ENCODE measurements around the gene TOR2A. TPM values are rescaled to one million over a fixed set of nuclear protein-coding genes. Genes with fewer than 3 reads are reported as not detected.
"Not testable (repeated sequence)": the region's sequence is repeated elsewhere in the genome, so short reads cannot be mapped to it uniquely, and the experiment has no call there.

TOR2A gene
- total RNA-seq, 1 experiment from 2014 or later = 5.8 TPM

GRCh38 chr9:127756776-127757175 lies 21.7 kb upstream of the TOR2A start:
- DNase-seq; H3K4me3 ChIP-seq; H3K9me3 ChIP-seq (replicated peaks); H3K27ac ChIP-seq; H3K4me1 ChIP-seq; H3K36me3 ChIP-seq: not testable (repeated sequence)
- peaks cover 18% of the 10 kb centered on the region for H3K27me3 ChIP-seq

DNA sequence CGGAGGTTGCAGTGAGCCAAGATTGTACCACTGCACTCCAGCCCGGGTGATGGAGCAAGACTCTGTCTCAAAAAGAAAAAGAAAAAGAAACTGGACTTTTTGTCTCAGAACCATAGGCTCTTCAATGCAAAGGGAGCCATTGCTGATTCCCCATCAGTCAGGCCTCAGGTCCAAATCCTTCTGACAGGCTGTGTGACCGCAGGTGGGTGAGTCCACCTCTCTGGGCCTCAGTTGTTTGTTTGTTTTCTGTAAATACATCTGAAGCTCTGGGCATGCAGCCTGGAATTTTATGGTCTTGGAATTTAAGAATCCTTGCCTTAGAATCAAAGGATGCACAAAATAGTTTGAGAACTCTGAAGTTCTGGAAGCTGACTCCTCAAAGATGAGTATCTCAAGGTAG lies 21.1 kb upstream of the TOR2A start:
- Histone ChIP-seq H3K4me3 (no peak overlapping the region), H3K36me3 (no peaks in the 10 kb centered on the region), H3K4me1 (no peaks in the 10 kb centered on the region), H3K27ac (no peak overlapping the region), H3K9me3 (replicated peaks) (no peaks in the 10 kb centered on the region), H3K27me3 (peaks cover 18% of the 10 kb centered on the region)
- DNase-seq = no peak

DNA sequence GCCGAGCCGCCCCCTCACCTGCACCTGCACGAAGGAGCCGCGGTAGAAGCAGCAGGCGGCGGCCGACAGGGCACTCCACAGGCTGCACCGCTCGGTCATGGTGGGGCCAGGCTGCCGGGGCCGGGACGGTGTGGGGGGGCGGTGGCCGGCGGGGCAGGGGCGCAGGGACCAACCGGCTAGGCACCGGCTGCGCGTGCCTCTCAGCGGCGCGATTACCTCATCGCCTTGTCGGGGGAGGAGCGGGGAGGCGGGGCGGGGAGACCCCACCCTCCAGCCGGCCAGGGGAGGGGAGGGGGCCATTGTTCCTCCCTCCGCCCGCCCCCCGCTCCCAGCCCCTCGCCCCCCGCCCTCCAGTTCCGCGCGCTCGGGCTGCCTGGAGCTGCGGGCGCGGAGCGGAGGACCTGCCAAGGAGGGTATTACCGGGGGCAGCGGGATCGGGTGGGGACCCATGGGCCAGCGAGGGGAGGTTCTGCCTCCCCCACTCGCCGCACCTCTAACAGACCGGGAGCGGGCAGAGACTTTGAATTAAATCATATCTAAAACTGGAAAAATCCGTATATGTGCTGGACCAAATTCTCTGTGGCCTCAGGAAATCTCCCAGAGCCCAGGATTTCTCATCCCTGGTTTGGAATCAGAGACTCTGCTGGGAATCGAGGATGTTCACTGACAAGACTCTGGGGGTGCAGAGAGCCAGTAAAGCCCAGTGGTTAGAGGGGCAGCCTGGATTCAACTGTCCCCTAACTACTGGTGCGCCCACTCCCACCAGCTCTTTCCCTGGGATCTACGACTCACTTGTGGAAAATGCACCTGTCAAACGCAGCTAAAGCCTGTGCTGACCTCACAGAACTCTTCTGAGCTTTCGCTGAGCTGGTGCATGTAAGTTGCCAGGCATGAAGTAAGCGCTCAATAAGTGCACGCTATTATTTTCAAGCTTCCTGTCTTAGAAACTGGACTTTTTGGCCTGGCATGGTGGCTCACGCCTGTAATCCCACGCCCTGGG lies 20.3 kb upstream of the TOR2A start:
- Histone ChIP-seq H3K9me3 (replicated peaks) (no peaks in the 10 kb centered on the region), H3K4me3 (no peak overlapping the region), H3K4me1 (no peaks in the 10 kb centered on the region), H3K36me3 (no peaks in the 10 kb centered on the region), H3K27me3 (peaks cover 18% of the 10 kb centered on the region), H3K27ac (no peak overlapping the region)
- no peak for DNase-seq

- Histone ChIP-seq H3K36me3 (no peaks in the 10 kb centered on the region), H3K9me3 (replicated peaks) (no peaks in the 10 kb centered on the region), H3K4me3 (peak overlapping the region; percentile 30), H3K4me1 (no peaks in the 10 kb centered on the region), H3K27ac (no peak overlapping the region), H3K27me3 (peaks cover 18% of the 10 kb centered on the region)
- no peak for DNase-seq
These were observed 19.3 kb upstream of the TOR2A start for GRCh38 chr9:127754099-127755060.

GRCh38 chr9:127753622-127754021 lies 18.5 kb upstream of the TOR2A start:
- H3K4me1 ChIP-seq = no peaks in the 10 kb centered on the region
- peaks cover 18% of the 10 kb centered on the region for H3K27me3 ChIP-seq
- no peaks in the 10 kb centered on the region for H3K9me3 ChIP-seq (replicated peaks)
- H3K27ac ChIP-seq = no peak overlapping the region
- no peak overlapping the region for H3K4me3 ChIP-seq
- H3K36me3 ChIP-seq = no peaks in the 10 kb centered on the region
- DNase-seq = no peak

GRCh38 chr9:127753148-127753547 lies 18.1 kb upstream of the TOR2A start:
- DNase-seq = no peak
- H3K27ac ChIP-seq = no peak overlapping the region
- no peaks in the 10 kb centered on the region for H3K9me3 ChIP-seq (replicated peaks)
- no peaks in the 10 kb centered on the region for H3K36me3 ChIP-seq
- H3K27me3 ChIP-seq = peaks cover 18% of the 10 kb centered on the region
- H3K4me3 ChIP-seq = no peak overlapping the region
- no peaks in the 10 kb centered on the region for H3K4me1 ChIP-seq

DNA sequence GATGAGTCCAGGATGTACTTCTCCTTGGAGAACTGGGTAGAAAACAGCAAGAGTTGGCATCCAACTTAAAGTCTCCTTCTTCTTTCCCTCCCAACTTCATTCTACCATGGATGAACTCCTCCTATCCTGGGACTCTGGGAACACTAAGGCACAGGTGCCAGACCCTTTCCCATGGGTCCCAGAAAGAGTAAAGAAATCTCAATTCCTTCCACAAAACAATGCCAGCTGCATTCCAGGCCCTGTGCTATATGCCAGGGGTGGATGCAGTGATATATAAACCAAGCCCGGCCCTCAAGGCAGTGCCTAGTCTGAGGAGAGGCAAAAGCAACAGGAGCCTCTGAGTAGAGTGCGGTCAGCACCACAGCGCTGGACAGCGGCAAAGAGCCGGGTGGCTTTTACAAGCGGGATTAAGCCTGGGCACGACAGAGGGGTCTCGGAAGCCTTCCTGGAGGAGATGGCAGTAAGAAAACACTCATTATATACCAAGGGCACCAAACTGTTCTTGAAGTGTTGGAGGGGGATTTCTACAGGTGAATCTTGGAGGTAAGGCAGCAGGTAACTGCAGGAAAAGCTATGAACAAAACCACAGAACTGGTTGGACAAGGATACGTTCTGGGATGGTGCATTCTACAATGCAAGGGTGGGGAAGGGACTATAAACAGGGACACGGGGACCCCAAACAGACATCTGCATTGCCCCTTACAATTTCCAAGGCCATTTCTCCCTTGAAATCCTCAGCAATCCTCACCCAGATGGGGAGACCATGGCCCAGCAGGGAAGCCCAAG lies 16.4 kb upstream of the TOR2A start:
- no peaks in the 10 kb centered on the region for H3K36me3 ChIP-seq
- no peak overlapping the region for H3K27ac ChIP-seq
- H3K9me3 ChIP-seq (replicated peaks) = no peaks in the 10 kb centered on the region
- no peaks in the 10 kb centered on the region for H3K4me1 ChIP-seq
- DNase-seq = peak in 1 of 2 experiments; percentile 58
- H3K4me3 ChIP-seq = no peak overlapping the region
- peaks cover 18% of the 10 kb centered on the region for H3K27me3 ChIP-seq

DNA sequence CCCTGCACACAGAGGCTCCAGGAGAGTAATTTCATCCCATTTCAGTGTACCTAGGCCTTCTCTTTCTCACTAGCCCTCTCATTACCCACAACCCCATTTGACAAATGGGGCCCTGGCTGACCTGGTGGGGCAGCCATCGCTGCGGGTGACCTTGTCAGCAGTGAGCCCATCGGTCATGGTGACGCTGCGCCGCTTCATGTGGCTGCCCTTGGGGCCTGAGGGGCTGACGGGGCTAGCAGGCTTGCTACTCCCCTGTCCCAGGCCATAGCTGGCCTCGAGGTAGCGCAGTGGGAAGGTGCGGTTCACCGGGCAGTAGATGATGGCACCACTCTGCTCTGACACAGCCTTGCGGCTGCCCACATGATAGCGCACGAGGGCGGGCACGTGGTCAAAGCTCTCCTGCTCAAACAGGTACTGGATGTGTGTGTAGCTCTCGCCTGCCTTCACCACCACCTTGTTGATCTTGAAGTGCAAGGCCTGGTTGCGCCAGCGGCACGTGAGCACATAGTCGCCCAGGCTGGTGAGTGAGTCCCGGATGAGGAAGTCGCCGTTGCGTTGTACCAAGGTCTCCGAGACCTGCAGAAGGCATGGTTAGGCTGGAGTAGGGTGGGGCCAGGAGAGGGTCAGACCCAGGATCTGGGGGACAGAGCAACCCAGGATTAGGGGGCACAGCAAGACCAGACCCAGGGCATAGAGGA lies 14.1 kb upstream of the TOR2A start:
- H3K36me3 ChIP-seq = no peaks in the 10 kb centered on the region
- H3K4me3 ChIP-seq = no peak overlapping the region
- H3K9me3 ChIP-seq (replicated peaks) = no peaks in the 10 kb centered on the region
- peaks cover 8% of the 10 kb centered on the region for H3K27me3 ChIP-seq
- H3K4me1 ChIP-seq = no peaks in the 10 kb centered on the region
- no peak for DNase-seq
- no peak overlapping the region for H3K27ac ChIP-seq

GRCh38 chr9:127746959-127747569 lies 12.0 kb upstream of the TOR2A start:
- Histone ChIP-seq H3K4me1 (no peaks in the 10 kb centered on the region), H3K9me3 (replicated peaks) (no peaks in the 10 kb centered on the region), H3K27me3 (no peaks in the 10 kb centered on the region), H3K36me3 (no peaks in the 10 kb centered on the region), H3K27ac (no peak overlapping the region), H3K4me3 (no peak overlapping the region)
- DNase-seq = no peak

- H3K27ac ChIP-seq = no peak overlapping the region
- 0 out of 2 replicates have a peak, but pooled peaks cover 3% of the 10 kb centered on the region for H3K4me1 ChIP-seq
- no peaks in the 10 kb centered on the region for H3K27me3 ChIP-seq
- no peak for DNase-seq
- no peaks in the 10 kb centered on the region for H3K36me3 ChIP-seq
- H3K9me3 ChIP-seq (replicated peaks) = no peaks in the 10 kb centered on the region
- H3K4me3 ChIP-seq = no peak overlapping the region
These were observed 9.5 kb upstream of the TOR2A start for GRCh38 chr9:127744398-127745110.

- DNase-seq = no peak
- Histone ChIP-seq H3K27ac (no peak overlapping the region), H3K9me3 (replicated peaks) (no peaks in the 10 kb centered on the region), H3K36me3 (no peaks in the 10 kb centered on the region), H3K4me3 (no peak overlapping the region), H3K27me3 (no peaks in the 10 kb centered on the region), H3K4me1 (0 out of 2 replicates have a peak, but pooled peaks cover 3% of the 10 kb centered on the region)
These were observed 7.5 kb upstream of the TOR2A start for GRCh38 chr9:127742435-127743088.

DNA sequence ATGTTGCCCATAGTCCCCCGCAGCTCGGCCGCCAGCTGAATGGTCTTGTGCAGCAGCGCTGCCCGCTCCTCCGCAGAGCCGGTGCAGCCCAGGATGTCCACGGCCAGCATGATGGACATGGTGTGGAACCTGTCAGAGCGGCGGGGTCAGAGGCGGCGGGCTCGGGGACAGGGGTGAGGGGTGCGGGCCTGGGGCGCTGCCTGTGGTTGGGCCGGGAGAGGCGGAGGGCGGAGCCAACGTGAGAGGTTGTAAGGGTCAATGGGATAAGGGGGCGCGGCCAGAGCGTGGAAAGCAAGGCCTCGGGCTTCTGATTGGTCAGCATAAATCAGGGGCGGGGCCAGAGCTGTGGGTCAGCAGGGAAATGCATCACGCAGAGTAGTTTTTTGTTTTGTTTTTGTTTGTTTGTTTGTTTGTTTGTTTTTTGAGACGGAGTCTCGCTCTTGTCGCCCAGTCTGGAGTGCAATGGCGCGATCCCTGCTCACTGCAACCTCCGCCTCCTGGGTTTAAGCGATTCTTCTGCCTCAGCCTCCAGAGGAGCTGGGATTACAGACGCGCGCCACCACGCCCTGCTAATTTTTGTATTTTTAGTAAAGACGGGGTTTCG lies 6.8 kb upstream of the TOR2A start:
- Histone ChIP-seq H3K4me3 (no peak overlapping the region), H3K27me3 (no peaks in the 10 kb centered on the region), H3K27ac (no peak overlapping the region), H3K9me3 (replicated peaks) (no peaks in the 10 kb centered on the region), H3K4me1 (0 out of 2 replicates have a peak, but pooled peaks cover 3% of the 10 kb centered on the region), H3K36me3 (no peaks in the 10 kb centered on the region)
- no peak for DNase-seq

Measured in SJCRH30 (cell line).